Measurements from ENCODE around the gene IQUB.
"Not testable (repeated sequence)": the region's sequence is repeated elsewhere in the genome, so short reads cannot be mapped to it uniquely, and the experiment has no call there.

The IQUB gene

GRCh38 chr7:123485721-123486120 lies 48.7 kb downstream of the IQUB start:
- no peak for DNase-seq (ENCODE audit: low read depth)

- DNase-seq (ENCODE audit: low read depth) = no peak
Measured at GRCh38 chr7:123485187-123485586, 49.2 kb downstream of the IQUB start.

DNA sequence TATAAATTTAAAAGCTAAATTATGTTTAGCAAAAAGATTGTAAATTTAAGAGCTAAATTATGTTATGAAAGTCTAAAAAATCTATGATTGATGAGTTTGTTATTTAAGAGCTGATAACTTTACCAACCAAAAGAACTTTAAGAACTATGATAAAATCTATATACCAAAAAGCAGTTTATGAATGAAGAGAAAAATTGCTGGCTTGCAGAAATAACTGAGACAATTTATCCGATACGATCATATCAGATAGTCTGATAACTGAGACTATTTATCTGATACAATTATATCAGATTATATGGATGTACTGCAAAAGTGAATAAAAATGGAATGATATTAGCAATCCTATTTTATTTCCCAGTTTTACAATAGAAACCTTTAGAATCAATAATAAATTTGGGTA lies 50.2 kb downstream of the IQUB start:
- DNase-seq (ENCODE audit: low read depth) = no peak

GRCh38 chr7:123480107-123480506 lies 54.3 kb downstream of the IQUB start:
- no peak for DNase-seq (ENCODE audit: low read depth)

DNA sequence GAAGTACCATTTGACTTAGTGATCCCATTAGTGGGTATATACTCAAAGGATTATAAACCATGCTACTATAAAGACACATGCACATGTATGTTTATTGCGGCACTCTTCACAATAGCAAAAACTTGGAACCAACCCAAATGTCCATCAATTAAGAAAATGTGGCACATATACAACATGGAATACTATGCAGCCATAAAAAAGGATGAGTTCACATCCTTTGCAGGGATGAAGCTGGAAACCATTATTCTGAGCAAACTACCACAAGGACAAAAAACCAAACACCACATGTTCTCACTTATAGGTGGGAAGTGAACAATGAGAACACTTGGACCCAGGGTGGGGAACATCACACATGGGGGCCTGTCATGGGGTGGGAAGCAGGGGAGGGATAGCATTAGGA lies 56.3 kb downstream of the IQUB start:
- DNase-seq (ENCODE audit: low read depth) = not testable (repeated sequence)

GRCh38 chr7:123472750-123473445 lies 61.5 kb downstream of the IQUB start:
- DNase-seq (ENCODE audit: low read depth) = no peak

- no peak for DNase-seq (ENCODE audit: low read depth)
Measured at GRCh38 chr7:123472327-123472726, 62.1 kb downstream of the IQUB start.

- no peak for DNase-seq (ENCODE audit: low read depth)
Measured at GRCh38 chr7:123468303-123468702, 66.1 kb downstream of the IQUB start.

GRCh38 chr7:123463890-123464289 lies 70.5 kb downstream of the IQUB start:
- no peak for DNase-seq (ENCODE audit: low read depth)

- DNase-seq (ENCODE audit: low read depth) = peak; percentile 17
Measured at GRCh38 chr7:123460616-123461015, 73.8 kb downstream of the IQUB start.

GRCh38 chr7:123455965-123456470 lies 78.4 kb downstream of the IQUB start:
- DNase-seq (ENCODE audit: low read depth) = no peak

DNA sequence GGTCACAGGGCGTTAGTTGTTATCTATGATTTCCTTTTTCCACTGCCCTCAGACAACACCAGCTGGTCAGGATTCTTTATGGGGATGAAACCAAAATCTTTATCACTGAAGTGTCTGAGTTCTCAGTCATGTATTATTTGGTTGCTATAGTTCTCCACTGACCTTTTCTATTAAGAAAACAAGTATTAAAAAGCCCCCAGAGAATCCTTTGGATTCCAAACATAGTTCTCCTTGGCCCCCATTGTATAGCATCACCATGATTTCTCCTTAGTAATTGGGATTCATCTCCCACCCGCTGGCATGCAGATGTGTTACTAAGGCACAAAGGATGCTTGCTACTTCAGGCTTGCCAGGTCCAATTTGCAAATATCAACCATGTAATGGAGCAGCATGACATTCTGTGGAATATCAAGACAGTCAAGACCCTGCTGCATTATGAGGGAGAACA lies 94.3 kb downstream of the IQUB start:
- DNase-seq (ENCODE audit: low read depth) = no peak

DNA sequence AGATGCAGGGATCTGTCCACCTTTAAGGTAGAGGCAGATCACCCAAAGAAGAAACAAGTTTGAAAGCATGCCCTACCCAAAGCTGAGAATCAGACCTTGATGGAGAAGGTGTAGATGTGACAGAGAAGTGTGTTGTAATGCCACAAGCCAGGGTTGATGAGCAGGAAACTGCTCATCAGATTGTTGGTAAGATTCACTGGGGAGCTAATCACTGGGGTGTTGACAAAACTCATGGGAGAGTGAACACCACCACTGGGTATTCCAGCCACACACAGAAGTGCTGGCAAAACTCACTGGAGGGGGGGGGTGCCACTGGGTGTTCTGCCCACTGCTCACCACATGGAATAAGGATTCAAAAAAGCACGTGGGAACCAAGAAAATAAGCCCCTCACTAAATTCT lies 95.2 kb downstream of the IQUB start:
- no peak for DNase-seq (ENCODE audit: low read depth)

DNA sequence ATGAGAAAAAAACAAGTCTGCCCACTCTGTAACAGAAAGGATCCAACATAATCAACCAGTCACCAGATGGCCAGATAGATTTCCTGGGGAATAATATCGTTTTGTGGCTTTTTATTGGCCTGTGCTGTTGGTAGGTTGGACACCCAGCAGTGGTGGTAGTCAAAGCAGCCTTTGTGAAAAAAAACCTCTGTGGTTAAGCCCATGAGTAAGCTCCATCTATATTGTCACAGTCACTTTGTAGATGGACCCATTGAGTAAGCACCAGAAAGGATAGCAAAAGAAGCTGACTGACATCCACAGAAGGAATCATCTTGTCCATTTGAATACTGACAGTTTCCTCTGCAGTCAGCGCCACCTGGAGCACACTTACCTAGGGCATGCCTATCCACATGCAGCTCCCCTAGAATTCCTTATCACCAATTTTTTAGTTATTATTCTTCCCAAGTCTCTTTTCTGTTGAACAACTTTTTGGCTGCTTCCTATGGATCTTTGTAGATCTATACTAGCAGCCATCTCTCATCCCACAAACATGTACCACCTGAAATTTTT lies 96.9 kb downstream of the IQUB start:
- DNase-seq (ENCODE audit: low read depth) = no peak

- no peak for DNase-seq (ENCODE audit: low read depth)
Measured at GRCh38 chr7:123435080-123435700, 99.2 kb downstream of the IQUB start.

DNA sequence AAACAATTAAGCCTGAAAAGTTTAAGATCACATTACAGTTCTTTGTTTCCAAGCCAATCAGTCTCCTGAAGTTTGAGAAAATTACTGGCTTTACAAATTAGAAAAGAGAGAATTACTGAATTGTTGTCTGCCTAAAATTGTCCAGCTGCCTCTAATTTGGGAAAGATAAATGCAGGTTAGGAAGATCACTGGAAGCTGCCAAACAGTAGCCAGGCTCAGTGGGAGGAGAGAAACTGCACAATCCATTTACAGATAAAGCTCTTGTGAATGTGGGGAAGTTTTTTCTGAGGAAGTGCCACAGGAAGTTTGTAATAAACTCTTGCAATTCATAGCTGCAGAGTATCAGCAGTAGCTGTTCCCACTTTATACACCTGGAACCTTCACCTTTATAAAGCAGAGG lies 100.7 kb downstream of the IQUB start:
- DNase-seq (ENCODE audit: low read depth) = no peak

- no peak for DNase-seq (ENCODE audit: low read depth)
Measured at GRCh38 chr7:123432601-123433000, 101.8 kb downstream of the IQUB start.

GRCh38 chr7:123431075-123431614 lies 103.2 kb downstream of the IQUB start:
- DNase-seq (ENCODE audit: low read depth) = no peak

GRCh38 chr7:123425246-123425645 lies 109.1 kb downstream of the IQUB start:
- DNase-seq (ENCODE audit: low read depth) = no peak

DNA sequence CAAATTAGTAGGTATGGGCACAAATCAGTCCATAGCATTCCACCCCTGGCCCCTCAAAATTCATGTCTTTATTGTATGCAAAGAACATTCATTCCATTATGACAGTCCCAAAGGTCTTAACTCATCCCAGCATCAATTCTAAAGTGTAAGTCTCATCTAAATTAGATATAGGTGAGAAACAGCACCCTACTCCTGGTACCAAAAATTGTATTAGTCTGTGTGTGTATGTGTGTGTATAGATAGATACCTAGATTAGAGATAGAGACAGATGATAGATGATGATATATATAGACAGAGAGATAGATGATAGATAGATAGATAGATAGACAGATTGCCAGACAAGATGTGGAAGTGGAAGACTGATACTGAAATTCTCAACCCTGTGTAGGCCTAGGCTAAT lies 109.9 kb downstream of the IQUB start:
- DNase-seq (ENCODE audit: low read depth) = no peak

- no peak for DNase-seq (ENCODE audit: low read depth)
Measured at GRCh38 chr7:123423622-123424021, 110.8 kb downstream of the IQUB start.

DNA sequence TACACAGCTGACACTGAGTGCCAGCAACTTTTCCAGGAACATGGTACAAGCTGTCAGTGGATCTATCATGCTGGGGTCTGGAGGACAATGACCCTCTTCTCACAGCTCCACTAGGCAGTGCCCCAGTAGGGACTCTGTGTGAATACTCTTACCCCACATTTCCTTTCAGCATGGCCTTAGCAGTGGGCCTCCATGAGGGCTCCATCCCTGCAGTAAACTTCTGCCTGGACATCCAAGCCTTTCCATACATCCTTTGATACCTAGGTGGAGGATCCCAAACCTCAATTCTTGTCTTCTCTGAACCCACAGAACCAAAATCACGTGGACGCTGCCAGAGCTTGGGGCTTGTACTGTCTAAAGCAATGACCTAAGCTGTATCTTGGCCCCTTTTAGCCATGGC lies 116.8 kb downstream of the IQUB start:
- no peak for DNase-seq (ENCODE audit: low read depth)

DNA sequence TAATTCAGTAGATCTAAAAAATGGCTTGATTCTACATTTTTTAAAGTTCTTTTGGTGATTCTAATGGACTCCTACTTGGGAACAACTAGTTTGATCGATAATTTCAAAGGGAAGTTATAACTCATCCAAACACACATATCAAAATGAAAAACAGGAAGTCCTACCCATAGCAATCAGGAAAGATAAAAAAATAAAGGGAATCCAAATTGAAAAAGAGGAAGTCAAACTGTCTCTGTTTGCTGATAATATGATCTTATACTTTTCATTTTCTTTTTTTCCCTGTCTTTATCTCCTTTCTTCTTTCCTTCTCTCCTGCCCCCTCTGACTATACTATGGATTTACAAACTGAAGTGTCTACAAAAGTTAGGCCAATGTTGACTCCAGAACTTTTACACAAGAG lies 118.8 kb downstream of the IQUB start:
- DNase-seq (ENCODE audit: low read depth) = no peak
